HG03521 (cell line): ENCODE results near the gene MUSK.

Source experiments
- ATAC-seq: cut with Tn5 transposase; IDR thresholded peaks from one replicate; pipeline ENCODE4 v1.9.1; 2021; ENCODE audit warnings: mild to moderate bottlenecking, moderate library complexity; ENCODE audit not compliant: unreplicated experiment

The MUSK gene

DNA sequence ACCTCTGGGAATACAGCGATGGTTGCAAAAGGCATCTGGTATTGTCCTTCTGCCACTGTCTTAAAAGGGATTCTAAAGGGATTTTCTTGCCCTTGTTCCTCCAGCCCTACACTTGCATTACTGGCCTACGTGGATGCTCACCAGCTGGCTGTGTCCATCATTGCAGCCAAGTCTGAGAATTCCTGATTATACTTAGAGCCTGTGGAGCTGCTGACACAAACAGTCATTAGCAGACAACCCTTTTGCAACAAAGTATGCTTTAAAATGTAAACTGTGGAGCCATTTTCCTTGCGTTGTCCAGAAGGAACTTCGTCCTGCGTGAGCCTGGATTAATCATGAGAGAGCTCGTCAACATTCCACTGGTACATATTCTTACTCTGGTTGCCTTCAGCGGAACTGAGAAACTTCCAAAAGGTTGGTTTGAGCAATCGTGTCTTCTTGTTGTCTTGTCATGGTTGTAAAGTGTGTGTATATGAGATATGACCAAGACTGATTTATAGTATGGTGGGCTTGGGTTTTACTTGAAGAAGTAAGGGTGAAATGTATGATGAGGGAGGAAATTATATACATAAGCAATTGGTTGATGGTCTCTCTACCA is at the start of gene MUSK:
MUSK (plus strand) TSS at position 222 of the 598 bp plus-strand sequence; CDS start at position 336, 114 bp downstream.
- ATAC-seq, result no peak

DNA sequence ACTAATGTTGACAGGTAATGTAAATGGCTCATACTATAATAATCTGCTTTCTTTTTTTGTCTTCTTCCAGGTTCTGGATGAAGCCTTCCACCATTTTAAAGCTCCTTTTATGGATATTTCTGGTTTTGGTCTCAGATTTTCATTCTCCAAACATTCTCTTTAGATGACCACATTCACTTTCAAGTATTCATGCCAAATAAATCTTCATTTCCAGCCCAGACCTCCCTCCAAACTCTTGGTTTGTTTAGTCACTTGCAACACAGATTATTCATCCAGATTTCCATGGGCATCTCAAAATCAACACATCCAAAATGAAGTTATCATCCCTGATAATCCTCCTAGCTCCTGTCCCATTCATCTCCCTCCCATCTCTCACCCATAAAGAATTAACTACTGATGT is 48.8 kb upstream of the MUSK start:
- no peak for ATAC-seq

DNA sequence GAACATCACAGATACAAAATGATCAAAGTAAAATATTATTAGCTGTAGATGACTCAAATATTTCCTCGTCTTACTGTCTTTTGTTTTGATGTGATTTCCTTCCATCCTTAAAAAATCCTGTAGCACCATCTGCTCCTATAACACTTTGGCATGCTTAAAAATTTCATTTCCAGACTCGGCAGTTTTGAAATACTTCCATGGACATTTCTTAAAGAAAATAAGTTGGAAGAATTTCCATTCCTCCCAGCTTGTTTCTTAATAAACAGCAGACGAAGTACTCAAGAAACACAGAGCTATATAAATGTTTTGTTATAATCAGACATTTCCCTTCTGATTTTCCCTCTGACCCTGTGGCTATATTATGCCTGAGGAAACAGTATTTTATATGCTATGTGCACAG is 47.9 kb upstream of the MUSK start:
- ATAC-seq, result no peak

DNA sequence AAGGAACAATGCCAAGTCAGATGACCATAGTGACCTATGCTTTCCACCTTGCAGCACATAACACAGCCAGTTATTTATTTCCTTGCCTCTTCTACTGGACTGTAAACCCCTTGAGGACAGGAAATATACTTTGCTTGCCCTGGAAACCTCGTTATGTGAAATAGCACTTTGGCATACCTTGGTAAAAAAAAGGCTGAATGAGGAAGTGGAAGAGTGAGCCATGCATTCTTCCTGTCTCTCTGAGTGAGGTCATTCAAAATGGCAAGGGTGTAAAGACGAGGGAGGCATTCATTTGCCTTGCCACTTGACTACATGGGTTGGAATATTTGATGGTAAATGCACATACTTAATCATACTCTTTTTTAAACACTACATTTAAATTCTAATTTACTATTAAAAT is 46.2 kb upstream of the MUSK start:
- ATAC-seq, result no peak

DNA sequence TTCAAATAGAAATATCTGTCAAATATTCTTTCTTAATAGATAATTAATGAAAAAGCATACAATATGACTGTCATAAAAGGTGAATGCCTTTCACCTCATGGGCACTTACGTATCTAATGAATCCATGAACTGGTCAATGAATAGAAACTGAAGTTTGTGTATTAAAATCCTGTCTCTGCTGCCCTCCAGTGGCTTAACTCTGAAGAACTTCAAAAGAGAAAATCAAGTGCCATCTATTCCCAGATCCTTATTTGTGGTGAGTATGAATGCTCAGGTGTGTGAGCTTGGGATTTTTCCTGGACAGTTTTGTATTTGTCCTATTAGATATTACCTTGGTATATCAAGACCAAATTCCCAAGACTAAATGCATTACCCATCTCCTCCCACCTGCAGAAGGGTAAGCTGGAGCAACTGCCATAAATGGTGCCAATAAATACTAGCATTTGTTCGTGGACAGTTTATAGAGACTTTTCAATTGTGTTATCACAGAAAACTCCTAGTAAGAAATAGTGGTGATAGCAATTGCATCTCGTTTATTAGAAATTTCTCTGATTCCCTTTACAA is 45.0 kb upstream of the MUSK start:
- ATAC-seq, result no peak

DNA sequence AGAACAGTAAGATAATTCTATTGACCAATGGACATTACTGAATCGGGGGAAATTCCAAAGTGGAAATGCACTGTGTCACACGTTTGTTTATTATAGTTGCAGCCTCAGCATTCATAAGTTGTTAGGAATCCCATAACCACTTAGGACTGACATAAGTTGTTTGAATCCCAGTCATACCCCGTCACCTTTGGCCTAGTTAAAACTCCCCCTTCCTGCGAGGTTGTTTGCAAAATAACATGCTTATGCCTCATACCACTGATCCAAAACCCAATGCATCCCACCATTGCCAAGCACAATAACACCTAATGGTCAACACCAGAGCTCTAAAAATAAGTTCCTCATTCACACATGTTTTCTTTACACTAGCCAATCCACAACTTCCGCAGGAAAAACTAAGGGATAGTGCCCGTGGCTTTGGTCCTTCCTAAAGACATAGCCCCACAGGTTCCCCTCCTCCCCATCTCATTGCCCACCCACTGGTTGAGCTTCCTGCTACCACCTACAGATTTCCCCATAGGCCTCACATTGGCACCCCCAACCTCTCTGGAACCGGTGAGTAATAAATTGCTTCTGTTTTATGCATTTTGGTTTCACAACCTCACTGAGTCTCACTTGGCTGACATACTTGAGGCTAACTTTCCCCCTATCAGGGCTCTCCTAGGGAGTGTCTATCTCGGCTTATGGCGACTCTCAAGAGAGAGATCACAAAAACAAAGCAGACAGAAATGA is 42.3 kb upstream of the MUSK start:
- peak; percentile 98 for ATAC-seq

DNA sequence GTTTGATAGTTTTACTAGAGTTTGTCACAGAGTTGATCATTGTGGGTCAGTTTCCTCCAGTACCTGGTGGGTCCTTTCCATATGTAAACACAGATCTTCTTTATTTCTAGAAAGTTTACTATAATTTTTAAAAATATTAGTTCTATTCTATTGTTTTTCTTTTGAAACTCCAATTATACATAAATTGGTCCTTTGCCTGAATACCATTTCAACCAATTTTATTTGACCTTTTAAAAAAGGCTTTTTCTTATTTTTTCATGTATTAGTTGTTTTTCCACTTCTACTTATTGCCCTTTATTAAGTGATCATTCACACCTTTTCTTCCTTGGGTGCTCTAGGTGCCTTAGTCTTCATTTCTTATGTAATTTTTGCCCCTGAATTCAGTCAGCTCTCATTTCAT is 33.0 kb upstream of the MUSK start:
- no peak for ATAC-seq

DNA sequence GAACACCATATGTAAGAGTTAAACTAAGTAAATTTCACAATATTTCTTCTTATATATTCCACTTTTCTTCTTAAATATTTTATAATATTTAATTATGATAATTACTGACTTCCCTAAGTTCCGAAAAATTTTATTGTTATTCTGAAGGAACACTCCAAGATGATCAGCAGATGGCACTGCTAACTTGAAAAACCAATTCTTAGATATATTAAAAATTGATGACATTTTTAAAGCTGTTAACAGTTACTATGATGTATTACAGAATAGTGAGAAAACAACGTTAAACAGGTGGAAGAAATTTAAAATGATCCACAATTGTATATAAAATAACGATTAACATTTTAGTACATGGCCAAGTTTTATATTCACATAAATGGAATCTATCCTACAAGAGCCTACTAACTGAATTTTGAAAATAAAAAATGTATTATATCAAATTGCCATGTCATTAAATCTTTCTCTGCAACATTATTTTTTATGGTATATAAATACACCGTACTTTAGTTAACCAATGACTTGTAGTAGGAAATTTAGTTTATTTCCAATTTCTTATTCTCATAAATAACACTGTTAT is 30.1 kb upstream of the MUSK start:
- ATAC-seq, result no peak

DNA sequence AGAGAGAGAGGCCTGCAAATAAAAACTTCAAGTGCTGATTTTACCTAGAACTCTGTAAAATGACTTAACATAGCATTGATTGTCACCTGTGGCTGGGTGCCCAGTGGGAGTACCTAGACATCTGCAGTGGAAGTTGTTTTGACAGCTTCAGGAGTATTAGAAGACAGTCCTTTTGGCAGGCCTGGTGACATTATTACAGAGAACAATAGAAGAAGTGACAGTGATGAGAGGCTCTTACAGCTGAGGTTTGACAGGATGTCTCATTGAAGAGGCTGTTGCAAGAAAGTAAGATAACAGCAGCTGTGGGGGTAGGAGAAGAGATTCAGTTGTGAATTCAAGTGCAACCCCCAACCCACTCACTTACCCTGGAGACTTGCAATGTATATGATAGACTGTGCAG is 27.9 kb upstream of the MUSK start:
- no peak for ATAC-seq

DNA sequence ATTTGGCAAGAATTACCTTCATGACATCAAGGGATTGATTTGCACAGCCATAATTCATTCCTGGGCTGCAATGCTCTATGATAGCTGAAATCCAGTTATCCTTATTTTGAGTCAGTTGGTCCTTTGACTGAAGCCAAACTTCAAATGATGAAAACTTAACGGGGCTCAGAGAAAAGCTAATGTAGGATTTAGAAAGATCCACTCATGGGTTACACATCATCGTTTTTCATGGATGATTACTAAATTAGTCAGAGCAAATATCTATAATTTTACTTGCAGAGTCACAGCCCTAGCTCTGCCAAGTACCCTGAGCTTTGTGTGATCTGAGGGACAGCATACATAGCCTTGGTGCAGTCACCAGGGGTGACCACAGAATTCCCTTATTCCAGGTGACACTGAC is 27.3 kb upstream of the MUSK start:
- ATAC-seq, result no peak

DNA sequence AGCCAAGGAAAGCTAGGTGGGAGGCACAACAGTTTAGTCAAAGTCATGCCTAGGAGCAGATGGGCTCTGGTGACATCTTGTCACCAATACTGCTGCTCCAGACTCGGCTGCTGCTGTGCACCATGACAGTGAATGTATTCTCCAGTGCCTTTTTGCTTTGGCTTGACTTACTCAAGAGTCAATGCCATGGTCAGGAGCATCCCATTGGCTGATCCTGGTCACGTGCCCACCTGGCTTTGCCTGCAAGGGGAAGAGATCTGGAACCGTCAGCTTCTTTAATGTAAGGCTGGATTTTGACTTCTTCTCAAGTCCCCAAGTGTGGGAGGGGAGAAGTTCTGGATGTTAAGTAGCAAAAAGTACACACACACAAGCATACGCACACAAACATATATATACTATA is 19.9 kb upstream of the MUSK start:
- no peak for ATAC-seq

DNA sequence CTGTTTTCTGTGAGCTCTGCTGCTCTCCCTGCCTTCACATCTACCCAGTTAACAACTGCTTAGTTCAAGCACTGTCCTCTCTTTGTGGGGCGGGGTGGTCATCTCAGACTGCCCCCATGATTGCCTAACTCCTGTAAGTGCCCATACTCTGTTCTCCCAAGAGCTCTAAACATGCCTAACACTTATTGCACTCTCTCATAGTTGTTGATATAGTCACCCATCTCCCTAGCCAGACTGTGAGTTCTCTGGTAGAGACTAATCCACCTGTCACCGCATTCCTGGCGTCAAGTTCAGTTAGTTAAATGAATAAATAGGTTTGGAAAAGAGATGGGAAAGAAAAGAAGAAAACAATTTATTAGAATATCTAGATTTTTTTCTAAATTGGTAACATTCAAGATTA is 18.3 kb upstream of the MUSK start:
- ATAC-seq, result no peak

DNA sequence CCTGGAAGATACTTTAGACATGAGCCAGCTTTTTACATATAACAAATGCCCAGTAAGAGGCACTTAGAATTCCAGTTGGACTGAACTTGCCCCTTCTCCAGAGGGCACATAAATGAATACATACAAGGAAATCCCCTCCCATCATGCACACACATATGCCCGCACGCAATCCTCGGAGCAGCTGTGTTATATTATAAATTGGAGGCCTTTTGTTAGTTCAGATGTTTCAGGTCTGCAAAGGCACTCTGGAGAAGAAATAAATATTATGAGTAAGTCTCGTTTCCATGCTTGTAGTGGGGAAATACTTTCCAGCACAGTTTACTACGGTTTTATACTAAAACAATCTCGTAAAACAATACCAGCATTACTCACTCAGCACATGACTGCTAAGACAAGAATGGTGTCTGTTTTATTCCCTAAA is 17.6 kb upstream of the MUSK start:
- no peak for ATAC-seq

DNA sequence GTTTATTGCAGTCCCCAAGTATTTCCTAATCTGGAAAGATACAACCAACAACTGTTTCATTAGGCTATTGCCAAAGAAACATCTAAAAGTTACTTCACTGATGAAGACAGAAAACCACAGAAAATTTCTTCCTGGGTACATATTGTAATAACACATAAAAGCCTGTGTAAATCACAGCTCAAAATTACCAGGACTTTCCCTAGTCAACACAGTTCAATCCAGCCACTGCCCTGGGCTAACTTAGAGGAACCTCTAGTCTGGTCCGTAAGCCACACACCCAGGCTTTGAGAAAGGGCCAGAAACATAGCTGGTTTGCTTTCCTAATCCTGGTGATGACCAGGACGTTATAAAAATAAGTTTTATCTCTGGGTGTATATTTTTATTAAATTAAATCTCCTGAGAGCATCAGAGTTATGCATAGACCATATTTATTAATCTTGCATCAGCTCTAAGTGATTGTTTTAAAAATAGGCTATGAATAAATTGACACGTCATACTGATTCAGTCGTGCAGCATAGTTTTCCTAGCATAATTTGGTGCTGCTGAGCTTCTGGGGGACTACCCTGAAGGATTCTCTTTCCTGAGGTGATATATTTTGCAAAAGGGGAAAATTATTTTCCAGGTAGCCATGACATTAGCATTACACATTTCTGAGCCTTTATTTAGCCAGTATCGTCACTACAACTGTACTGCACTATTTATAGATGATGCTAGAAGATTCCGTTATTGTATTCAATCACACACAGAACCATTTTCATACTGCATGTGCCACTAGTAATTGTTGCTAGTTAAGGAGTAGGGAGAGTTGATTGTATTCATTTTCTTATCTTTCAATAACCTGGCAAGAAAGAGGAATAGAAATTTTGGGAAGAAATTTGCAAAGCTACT is 12.6 kb upstream of the MUSK start:
- no peak for ATAC-seq

DNA sequence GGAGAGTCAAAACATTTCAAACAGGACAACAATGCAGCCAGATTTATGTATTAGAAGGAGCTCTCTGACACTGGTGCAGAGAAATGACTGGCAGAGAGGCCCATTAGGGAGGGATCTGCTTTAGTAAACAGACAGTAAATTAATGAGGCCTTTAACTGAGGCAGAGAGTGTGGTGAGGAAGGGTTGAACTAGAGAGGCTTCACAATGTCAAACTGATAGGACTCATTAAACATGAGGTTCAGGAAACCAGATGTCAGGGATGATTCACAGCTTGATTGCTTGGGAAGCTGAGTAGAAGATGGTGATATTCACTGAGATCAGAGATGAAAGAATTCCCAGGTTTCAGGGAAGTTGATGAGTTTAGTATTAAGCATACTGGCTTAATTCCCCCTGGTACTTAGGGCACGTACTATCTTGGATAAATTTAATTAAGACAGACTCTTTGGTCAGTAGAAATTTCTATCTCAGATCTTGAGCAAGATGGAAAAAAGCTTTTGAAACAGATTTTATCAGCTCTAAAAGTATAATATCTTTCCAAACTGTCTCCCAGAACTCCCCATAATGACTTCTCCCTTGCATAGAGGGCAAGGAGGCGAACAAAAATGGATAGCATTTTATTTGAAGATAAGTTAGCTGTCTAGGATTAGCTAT is 8.6 kb upstream of the MUSK start:
- no peak for ATAC-seq

DNA sequence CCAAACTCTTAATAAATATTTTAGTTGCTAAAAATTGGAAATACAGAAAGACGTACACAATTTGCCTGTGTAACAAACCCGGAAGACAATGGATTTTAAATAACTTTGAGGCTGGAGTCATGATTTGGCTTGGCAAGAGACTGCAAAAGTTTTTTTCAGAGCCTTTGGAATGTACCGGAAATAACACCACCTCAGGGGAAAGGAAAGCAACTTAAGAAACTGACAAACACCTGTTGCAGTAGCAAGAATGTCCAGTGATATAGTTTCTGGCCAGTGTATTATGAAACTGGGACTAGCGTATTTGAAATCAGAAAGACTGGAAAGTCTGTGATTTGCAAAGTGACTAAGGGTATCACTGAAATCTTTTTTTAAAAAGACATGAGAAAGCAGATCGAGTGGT is 842 bp downstream of the MUSK start:
- no peak for ATAC-seq

DNA sequence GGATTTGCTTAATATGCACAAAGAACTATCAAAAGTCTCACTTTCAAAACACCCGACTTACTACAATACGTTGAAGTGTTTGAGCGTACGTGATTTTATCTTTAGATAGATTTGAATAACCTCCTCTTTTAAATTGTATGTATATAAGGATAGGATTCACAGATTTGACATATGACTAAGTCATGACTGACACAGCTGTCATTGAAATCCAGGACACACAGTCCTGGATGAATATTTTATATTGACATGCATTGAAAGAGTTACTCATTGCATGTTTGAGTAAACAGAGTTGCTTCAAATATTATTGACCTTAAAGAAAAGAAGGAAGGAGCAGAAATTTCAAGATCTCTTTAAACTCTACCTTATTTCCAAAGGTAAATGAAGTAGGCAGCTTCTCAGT is 3.3 kb downstream of the MUSK start:
- no peak for ATAC-seq

DNA sequence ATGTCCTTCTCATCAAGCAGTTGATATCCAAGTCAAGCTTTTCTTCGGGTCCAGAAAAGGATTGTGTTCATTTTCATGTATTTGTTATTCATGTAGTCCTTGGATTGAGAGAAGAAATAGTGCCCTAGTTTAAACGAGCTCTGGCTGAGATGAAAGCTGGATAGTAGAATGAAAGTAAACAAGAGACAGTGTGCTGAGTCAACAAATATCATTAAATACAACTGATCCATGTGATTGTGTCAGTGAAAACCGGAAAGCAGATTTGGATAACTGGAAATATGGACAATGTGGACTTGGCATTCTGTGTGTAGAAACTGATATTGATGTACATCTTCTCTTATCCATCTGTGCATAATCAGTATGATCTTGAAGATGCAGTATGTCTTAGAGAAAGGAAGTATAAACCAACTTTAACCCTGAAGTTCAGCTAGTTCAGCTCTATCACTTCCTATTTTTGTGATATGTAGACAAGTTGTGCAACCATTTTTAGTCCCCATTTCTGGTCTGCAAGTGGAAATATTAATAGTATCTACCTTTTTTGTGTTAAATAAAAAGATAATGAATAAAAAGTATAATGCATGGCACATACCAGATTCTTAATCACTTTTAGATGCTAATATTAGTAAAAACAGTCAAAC is 4.4 kb downstream of the MUSK start:
- no peak for ATAC-seq

DNA sequence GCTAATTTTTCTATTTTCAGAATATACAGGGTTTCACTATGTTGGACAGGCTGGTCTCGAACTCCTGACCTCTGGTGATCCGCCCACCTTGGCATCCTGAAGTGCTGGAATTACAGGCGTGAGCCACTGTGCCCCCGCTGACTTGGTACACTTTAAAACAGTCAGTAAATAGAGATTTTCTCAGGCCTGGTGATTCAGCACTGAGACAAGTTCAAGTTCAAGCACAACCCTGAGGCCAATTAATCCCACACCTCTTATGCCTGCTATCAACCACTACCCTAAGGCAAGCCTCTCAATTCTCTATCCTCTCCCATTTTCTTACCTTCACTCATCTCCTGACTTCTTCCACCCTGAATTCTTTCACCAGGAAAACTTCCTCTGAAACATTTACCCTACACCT is 18.9 kb downstream of the MUSK start:
- ATAC-seq, result no peak

DNA sequence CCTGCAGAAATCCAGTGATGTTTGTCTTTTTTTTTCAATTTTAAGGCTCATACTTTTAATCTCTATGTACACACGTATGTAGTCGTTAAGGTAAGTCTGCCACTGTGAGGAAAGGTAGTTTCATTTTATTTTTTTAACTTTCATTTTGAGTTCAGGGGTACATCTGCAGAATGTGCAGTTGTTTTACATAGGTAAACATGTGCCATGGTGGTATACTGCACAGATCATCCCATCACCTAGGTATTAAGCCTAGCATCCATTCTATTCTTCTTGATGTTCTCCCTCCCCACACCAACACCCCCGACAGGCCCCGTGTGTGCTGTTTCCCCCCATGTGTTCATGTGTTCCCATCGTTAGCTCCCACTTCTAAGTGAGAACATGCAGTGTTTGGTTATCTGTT is 19.7 kb downstream of the MUSK start:
- no peak for ATAC-seq
